HCT116 (cell line): Measurements from ENCODE around the gene TSTD2.

ENCODE experiments used
- POLR2A ChIP-seq: IDR thresholded peaks from 2 replicates; pipeline ENCODE4 v1.7.0; 2011; ENCODE audit warnings: borderline replicate concordance; ENCODE audit not compliant: insufficient read depth, insufficient read length; ENCODE audit errors: extremely low read depth
- TCF7L2 ChIP-seq: IDR thresholded peaks from 2 replicates; pipeline ENCODE4 v1.7.0; 2011; ENCODE audit warnings: borderline replicate concordance, inconsistent platforms; ENCODE audit not compliant: insufficient read depth, insufficient read length; ENCODE audit errors: extremely low read depth
- TF ChIP-seq, protein P1 (sequence below): IDR thresholded peaks from 2 replicates; pipeline ENCODE4 v1.6.1; 2012; ENCODE audit warnings: low read depth

DNA sequence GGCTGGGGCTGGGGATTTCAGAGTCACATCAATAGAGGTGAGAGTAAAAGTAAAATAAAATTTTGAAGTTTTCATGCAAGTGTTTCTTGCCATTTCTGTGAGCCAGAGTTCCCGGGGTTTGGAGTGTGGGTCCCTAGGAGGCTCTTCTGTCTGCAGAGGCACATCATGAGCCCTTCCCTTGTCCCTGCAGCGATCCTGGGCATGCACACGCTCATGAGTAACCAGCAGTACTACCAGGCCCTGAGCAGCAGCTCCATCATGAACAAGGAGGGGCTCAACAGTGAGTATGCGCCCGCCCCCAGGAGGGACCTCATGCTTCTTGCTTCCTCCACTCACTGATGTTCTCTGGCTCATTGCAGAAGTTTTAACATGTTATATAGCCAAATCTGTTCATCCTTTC lies 70.6 kb downstream of the TSTD2 start:
- TF ChIP-seq, protein P1, sequence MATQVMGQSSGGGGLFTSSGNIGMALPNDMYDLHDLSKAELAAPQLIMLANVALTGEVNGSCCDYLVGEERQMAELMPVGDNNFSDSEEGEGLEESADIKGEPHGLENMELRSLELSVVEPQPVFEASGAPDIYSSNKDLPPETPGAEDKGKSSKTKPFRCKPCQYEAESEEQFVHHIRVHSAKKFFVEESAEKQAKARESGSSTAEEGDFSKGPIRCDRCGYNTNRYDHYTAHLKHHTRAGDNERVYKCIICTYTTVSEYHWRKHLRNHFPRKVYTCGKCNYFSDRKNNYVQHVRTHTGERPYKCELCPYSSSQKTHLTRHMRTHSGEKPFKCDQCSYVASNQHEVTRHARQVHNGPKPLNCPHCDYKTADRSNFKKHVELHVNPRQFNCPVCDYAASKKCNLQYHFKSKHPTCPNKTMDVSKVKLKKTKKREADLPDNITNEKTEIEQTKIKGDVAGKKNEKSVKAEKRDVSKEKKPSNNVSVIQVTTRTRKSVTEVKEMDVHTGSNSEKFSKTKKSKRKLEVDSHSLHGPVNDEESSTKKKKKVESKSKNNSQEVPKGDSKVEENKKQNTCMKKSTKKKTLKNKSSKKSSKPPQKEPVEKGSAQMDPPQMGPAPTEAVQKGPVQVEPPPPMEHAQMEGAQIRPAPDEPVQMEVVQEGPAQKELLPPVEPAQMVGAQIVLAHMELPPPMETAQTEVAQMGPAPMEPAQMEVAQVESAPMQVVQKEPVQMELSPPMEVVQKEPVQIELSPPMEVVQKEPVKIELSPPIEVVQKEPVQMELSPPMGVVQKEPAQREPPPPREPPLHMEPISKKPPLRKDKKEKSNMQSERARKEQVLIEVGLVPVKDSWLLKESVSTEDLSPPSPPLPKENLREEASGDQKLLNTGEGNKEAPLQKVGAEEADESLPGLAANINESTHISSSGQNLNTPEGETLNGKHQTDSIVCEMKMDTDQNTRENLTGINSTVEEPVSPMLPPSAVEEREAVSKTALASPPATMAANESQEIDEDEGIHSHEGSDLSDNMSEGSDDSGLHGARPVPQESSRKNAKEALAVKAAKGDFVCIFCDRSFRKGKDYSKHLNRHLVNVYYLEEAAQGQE = no peak
- TF ChIP-seq POLR2A = no peak
- no peak for TF ChIP-seq TCF7L2
